ENCODE data around the gene GPC3.

The GPC3 gene

GRCh38 chrX:133965321-133965720 is 20.1 kb downstream of the GPC3 start:
- no peak for DNase-seq

GRCh38 chrX:133961046-133961445 is 24.3 kb downstream of the GPC3 start:
- DNase-seq: no peak

GRCh38 chrX:133959972-133960371 is 25.4 kb downstream of the GPC3 start:
- no peak for DNase-seq

DNA sequence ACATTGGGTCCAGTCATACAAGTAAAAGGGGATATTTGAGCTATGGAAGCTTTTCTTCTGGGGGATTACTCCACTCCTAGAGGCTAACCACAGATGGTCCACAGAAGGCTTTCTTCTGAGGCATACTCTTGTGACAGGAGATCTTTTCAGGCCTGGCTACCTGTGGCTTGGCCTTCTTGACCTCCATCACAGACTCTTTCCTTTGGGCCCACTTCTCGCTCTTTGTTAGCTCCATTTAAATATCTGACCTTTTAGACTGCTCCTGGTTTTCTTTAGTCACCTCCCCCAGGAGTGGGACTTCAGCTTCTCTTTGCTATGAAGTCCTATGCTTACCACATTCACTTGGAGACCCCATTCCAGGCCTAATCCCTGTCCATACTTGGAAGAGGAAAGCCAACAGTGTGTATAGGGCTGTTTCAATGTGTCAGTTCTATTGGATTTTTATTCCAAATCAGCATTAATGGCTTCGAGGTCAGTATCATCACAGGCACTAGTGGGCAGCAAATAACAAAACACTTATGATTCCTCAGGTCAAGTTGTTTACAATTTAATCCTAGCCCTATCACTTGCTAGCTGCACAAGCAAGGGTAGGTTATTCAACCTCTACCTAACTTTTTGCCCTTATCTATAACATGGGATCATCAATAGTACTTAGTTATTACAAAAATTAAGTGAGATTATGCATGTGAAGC is 26.3 kb downstream of the GPC3 start:
- no peak for DNase-seq

- no peak for DNase-seq
Measured at GRCh38 chrX:133956570-133957340, 28.6 kb downstream of the GPC3 start.

DNA sequence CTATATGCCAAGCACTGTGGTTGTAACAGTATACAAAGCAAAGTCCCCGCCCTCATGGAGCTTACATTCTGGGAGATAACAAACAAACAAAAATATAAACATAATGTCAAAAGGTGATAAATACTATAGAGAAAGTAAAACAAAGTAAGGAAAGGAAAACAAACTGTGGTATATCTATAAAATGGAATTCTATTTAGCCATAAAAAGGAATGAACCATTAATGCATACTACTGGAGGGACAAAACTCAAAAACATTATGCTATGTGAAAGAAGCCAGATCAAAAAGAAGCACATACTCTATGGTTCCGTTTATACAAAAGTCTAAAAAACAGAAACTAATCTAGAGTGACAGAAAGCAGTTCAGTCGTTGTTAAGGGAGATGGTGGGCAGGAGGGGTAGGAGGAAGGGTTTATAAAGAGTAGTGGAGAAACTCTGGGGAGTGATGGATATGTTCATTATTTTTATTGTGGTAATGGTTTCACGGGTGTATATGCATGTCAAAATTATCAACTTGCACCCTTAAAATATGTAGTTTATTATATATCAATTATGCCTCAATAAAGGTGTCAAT is 31.5 kb downstream of the GPC3 start:
- no peak for DNase-seq

GRCh38 chrX:133953078-133953477 is 32.3 kb downstream of the GPC3 start:
- no peak for DNase-seq

DNA sequence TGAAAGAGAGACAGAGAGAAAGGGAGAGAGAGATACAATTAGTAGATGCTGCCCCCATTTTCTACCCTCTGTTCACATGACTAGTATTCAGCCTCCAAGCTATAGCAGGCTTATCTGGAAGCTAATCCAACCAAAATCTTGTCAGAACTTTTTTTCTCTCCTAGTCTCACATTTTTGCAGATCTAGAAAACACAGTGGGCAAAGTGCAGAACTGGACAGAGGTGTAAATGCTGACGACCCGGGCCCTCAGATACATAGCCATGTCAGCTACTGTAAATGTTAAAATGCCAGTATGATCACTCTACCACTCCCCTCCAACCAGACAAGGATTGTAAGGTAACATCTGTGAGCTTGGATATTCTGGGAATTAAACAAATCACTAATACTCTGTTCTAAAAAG is 34.3 kb downstream of the GPC3 start:
- no peak for DNase-seq

DNA sequence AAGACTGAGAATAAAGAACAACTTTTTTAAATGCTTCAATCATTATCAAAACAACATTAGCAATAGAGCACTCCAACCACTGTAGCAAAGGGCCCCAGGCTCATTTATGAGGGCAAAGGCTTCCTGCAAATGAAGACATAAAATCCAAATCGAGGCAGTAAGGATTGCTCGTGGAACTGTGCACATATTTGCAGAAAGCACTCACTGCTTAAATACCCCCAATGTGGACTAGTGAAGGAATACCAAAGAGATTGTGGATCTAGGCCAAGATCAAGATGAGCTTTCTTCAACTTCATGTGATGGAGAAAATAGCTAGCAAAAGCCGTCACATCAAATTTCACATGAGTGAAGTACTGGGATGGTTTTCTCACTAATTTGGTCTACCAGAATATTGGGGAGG is 35.2 kb downstream of the GPC3 start:
- DNase-seq: no peak

- no peak for DNase-seq
Measured at GRCh38 chrX:133948895-133949294, 36.5 kb downstream of the GPC3 start.

DNA sequence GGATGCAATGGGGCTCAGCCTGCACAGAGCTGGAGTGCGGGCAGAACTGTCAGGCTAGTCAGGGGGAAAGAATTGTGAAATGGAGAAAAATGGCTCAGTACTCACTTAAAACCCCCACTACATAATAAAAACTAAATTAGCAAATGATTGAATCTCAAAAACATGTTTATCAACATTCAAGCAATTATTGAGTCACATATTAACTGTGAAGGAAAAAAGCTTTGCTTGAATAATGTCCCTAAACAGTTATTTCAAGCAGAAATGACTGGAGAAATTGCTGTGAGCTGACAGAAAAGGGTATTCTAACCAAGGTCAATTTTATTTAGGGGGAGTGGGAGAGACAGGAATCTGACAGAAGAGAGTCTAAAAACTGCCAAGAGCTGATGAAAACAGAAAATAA is 37.4 kb downstream of the GPC3 start:
- DNase-seq: no peak

DNA sequence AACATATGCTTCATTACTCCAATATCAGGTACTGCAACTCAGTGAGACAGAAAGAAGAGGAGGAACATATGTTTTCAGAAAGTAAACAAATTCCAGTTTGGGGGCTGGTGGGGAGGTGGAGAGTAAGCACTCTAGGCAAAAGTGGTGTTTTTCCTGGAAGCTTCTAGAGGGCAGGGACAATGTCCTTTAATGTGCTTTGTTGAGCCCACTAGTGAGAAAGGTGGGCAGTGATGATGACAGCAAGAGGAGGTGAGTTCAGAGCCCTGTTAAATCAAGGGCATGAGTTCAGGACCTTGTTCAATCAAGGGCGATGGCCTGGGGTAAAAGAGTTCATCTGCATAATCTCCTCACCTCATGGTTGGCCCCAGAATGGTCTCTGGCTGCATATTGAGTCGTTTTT is 38.4 kb downstream of the GPC3 start:
- DNase-seq: no peak

DNA sequence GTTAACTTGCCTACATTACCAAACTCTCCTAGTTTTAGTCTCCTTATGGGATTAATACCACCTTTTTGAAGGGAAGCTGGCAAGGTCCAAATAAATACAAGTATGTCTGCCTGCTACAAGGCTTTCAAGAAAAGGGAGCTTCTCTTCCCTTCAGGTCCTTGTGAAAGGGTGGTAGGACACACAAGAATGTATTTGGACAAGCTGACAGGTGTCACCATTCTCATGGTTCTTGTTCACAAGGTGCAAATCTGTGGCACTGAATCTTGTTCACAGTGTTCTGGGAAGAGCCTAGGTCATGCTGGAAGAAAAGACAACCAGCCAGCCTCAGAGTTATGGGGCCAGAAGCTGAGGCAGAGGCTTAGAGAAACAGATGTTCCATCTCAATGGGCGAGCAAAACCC is 41.9 kb downstream of the GPC3 start:
- no peak for DNase-seq

DNA sequence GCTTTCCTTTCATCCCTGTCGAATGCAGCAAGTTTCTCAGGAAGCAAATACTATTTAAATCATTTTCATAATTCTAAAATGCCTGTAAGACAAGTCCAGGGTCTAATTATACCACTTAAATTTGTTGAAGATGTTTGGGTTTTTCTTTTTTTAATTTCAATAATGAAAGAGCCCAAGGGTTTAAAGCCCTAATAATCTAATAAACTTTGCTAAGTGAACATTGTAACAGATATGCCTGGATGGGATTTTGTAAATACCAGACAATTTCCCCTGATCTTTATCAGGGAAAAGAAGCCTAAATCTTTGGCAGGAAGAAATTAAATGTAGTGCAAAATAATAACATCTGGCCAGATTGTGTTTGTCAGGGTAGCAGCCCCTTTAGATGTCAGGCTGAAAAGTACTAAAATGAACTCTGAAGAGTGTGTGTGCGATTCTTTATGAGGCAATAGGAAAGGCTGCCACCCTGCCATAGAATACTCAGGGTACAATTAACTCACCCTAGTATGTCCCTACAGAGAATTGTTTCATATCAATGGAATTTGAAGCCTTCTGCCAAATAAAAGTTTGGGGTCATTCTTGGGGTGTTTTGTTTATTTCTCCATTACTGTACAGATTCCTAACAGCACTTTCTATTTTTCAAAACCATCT is 45.6 kb downstream of the GPC3 start:
- DNase-seq: no peak

DNA sequence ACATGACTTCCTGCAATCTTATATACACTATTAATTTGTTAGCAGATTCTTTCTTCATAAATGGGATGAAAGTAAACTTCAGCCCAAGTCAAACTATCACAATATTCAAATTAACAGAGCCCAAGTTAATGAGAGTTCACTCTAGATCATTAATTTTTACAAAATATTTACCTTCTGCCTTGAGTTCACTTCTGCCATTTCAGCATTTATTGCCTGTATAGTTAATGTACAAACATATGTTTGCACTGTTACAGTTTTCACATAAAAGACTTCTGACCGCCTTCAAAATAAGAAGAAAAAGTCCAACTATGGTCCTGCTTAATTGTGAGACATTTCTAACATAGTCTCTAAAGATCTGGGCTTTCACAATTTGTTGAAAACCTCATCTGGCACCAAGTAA is 46.9 kb downstream of the GPC3 start:
- no peak for DNase-seq

DNA sequence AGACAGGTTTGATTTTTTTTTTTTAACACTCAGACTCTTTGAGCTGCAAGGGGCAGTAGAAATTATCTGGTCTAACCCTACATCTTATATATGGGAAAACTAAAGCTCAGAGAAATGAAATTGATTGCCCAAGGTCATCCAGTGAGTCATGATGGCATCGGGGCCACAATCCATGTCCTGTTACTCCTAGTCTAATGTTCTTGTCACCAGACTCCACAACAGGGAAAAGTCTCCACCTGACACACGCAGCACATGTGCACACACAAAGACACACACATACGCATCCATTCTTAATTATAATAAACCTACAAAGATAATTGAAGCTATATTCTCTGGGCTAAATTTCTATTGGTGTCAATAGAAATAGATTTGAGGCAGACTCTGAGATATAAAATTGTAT is 48.4 kb downstream of the GPC3 start:
- DNase-seq: no peak

- no peak for DNase-seq
Measured at GRCh38 chrX:133935076-133935475, 50.3 kb downstream of the GPC3 start.

GRCh38 chrX:133933316-133933715 is 52.1 kb downstream of the GPC3 start:
- DNase-seq: no peak

DNA sequence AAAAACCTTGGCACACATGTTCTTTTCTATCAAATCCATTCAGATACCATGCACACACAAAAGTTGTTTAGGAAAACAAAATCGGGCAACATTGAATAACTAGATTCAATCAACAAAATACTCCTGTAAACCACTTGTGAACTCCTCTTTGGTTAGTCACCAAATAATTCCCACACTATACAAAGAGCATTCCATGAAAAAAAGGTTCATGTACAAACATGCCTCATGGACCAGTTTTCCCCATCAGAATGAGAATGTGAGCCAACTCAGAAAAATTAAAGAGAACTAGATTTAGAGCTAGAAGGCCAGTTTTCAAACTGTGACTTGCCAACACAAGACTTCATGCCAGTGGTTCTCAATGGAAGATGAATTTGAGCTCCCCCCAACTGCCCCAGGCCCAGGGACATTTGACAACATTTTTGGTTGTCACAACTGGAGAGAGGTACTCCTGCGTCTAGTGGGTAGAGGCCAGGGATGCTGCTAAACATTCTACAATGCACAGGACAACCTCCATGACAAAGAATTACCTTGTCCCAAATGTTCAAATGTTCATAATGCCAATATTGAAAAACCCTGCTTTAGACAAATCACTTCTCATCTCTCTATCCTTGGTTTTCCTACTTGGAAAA is 55.4 kb downstream of the GPC3 start:
- no peak for DNase-seq

DNA sequence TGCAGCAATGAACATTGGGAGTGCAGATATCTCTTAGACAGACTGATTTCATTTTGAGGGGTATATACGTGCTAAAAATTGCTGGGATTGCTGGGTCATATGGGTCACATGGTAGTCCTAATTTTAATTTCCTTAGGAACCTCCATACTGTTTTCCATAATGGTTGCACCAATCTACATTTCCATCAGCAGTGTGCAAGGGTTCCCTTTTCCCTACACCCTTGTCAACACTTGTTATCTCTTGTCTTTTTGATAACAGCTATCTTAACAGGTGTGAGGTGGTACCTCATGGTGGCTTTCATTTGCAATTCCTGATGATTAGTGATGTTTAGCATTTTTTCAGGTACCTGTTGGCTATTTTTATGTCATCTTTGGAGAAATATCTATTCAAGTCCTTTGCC is 57.0 kb downstream of the GPC3 start:
- no peak for DNase-seq

- no peak for DNase-seq
Measured at GRCh38 chrX:133926809-133927208, 58.6 kb downstream of the GPC3 start.

DNA sequence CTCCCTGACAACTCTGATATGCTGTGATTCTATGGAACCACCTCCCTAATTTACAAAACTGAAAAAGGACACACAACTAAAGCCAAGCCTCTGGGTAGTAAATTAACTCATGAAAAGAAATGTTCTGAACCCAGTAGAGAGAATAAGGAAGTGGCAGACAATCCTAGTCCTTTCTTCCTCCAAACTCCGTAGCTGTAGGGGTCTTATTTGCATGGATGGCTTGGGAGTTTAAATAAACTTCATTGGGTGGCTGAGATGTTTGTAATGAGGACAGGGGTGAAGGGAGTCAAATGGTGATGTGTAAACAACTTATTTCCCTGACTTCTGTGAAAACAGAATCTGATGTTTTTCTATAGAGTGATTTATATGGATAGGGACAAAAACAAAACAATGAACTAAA is 59.3 kb downstream of the GPC3 start:
- no peak for DNase-seq

- DNase-seq: no peak
Measured at GRCh38 chrX:133924548-133924947, 60.8 kb downstream of the GPC3 start.
